OCI-LY3 (cell line): ENCODE results near the gene ASB7.
A peak's percentile ranks its signal among the peaks of the same experiment; 100 is the strongest.

Experiments
- H2AFZ ChIP-seq: fragments of 200-600, 300-600 bp; shearing (Covaris generic); 2 replicates; pipeline ENCODE4 v1.6.0; 2014; ENCODE audit warnings: antibody characterized with exemption, low read depth, low read length
- H3K27ac ChIP-seq: fragments of 200-600, 300-600 bp; sonication (generic); 2 replicates; pipeline ENCODE4 v1.5.1; 2014; ENCODE audit warnings: mild to moderate bottlenecking, low read length, moderate library complexity, mixed read lengths
- H3K27me3 ChIP-seq: fragments of 200-600, 300-600 bp; sonication (generic); 2 replicates; pipeline ENCODE4 v1.6.1; 2014; ENCODE audit warnings: low read depth, low read length, mixed read lengths
- H3K36me3 ChIP-seq: fragments of 200-600, 300-600 bp; sonication (generic); replicated peaks from 2 replicates; pipeline ENCODE3; 2014; ENCODE audit warnings: low read depth, low read length, mixed read lengths
- H3K4me1 ChIP-seq: fragments of 300-600, 200-600 bp; sonication (generic); 2 replicates; pipeline ENCODE4 v1.6.1; 2014; ENCODE audit warnings: low read length, mixed read lengths
- H3K4me2 ChIP-seq: fragments of 200-600, 300-600 bp; sonication (generic); 2 replicates; pipeline ENCODE4 v1.6.1; 2014; ENCODE audit warnings: low read length, mixed read lengths
- H3K4me3 ChIP-seq: fragments of 300-600, 200-600 bp; sonication (generic); 2 replicates; pipeline ENCODE4 v1.5.1; 2014; ENCODE audit warnings: antibody characterized with exemption, mild to moderate bottlenecking, low read length, moderate library complexity
- H3K79me2 ChIP-seq: fragments of 300-600, 200-600 bp; shearing (Covaris generic); 2 replicates; pipeline ENCODE4 v1.6.1; 2014; ENCODE audit warnings: mild to moderate bottlenecking, low read length, mixed read lengths
- H3K9ac ChIP-seq: fragments of 300-600, 200-600 bp; shearing (Covaris generic); 2 replicates; pipeline ENCODE4 v1.6.0; 2014; ENCODE audit warnings: mild to moderate bottlenecking, low read length, moderate library complexity
- H3K9me3 ChIP-seq: fragments of 200-600, 300-600 bp; shearing (Covaris generic); 2 replicates; pipeline ENCODE4 v1.6.1; 2014; ENCODE audit warnings: low read length, mixed read lengths; ENCODE audit not compliant: insufficient read depth
- H4K20me1 ChIP-seq: fragments of 200-600, 300-600 bp; sonication (generic); 2 replicates; pipeline ENCODE4 v1.6.1; 2016; ENCODE audit warnings: low read length, mixed read lengths; ENCODE audit not compliant: insufficient read depth
- EZH2phosphoT487 ChIP-seq: fragments of 200-600 bp; shearing (Covaris generic); IDR thresholded peaks from 2 replicates; pipeline ENCODE4 v1.6.1; 2018; ENCODE audit warnings: antibody characterized with exemption, mixed run types, low read depth
- TF ChIP-seq, protein P1 (sequence below): fragments of 200-600, 300-600 bp; sonication (generic); IDR thresholded peaks from 2 replicates; pipeline ENCODE4 v1.5.1; 2014; ENCODE audit warnings: antibody characterized with exemption, low read length, low read depth

ASB7 gene

DNA sequence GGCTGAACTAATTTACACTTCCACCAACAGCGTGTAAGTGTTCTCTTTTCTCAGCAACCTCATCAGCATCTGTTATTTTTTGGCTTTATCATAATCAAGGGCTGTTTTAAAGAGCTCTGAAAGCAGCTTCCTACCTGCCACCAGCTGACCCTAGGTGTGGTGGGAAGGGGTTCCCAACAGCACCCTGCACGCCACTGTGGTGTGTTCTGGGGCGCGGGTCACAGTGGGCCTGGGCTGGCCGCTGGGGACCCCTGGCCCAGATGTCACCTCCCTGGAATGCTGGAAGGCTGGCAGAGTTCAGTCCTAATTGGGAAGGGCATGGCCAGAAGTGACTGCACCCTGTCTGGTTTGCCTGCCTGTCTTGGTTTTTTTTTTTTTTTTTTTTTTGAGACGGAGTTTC lies 82.2 kb downstream of the ASB7 start:
- Histone ChIP-seq H3K4me2 (peak overlapping the region; percentile 71), H4K20me1 (no peaks in the 10 kb centered on the region), H3K36me3 (no peaks in the 10 kb centered on the region), H3K9me3 (0 out of 2 replicates have a peak, but pooled peaks cover 5% of the 10 kb centered on the region), H3K4me3 (peak overlapping the region; percentile 60), H3K27ac (peak overlapping the region; percentile 59; the same call in 1 of the 2 replicates), H3K27me3 (no peaks in the 10 kb centered on the region), H3K9ac (peak overlapping the region; percentile 31; the same call in 1 of the 2 replicates), H2AFZ (no peak overlapping the region), H3K79me2 (no peaks in the 10 kb centered on the region), H3K4me1 (peaks cover 18% of the 10 kb centered on the region)
- TF ChIP-seq, protein P1, sequence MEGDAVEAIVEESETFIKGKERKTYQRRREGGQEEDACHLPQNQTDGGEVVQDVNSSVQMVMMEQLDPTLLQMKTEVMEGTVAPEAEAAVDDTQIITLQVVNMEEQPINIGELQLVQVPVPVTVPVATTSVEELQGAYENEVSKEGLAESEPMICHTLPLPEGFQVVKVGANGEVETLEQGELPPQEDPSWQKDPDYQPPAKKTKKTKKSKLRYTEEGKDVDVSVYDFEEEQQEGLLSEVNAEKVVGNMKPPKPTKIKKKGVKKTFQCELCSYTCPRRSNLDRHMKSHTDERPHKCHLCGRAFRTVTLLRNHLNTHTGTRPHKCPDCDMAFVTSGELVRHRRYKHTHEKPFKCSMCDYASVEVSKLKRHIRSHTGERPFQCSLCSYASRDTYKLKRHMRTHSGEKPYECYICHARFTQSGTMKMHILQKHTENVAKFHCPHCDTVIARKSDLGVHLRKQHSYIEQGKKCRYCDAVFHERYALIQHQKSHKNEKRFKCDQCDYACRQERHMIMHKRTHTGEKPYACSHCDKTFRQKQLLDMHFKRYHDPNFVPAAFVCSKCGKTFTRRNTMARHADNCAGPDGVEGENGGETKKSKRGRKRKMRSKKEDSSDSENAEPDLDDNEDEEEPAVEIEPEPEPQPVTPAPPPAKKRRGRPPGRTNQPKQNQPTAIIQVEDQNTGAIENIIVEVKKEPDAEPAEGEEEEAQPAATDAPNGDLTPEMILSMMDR, result no peak
- no peak for TF ChIP-seq EZH2phosphoT487

DNA sequence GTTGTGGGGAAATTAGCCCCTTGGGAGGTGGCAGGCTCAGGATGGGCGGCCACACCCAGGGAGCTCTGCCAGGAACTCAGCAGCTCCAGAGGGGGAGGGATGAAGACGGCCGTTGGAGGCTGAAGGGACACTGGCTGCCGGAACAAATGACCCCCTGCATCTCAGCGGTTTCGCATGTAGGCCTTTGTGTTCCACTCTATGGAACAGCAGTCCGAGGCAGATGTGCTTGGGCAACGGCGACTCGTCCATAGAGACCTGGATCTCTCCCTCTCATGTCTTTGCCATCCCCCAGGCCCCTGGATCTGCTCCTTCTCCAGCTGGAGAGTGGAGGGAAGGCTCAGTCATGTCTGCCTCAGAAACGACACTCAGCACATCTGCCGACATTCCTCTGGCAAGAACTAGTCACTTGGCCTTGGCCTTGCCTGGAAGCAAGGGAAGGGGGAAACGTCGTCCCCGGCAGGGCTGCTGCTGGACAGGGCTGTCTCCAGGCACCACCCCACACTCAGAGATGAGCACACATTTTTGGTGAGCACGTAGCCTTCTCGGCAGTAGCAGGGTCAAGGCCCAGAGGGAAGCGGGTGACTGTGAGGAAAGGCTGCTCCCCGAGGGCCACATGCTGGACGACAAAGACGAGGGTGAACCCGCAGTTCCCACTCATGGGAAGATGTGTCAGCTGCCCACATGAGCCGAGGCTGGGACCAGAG lies 83.8 kb downstream of the ASB7 start:
- no peaks in the 10 kb centered on the region for H4K20me1 ChIP-seq
- H3K79me2 ChIP-seq, result no peaks in the 10 kb centered on the region
- H3K27ac ChIP-seq, result no peak overlapping the region
- TF ChIP-seq, protein P1, result no peak
- TF ChIP-seq EZH2phosphoT487, result no peak
- H3K4me2 ChIP-seq, result no peak overlapping the region
- H3K4me1 ChIP-seq, result peaks cover 18% of the 10 kb centered on the region
- H3K4me3 ChIP-seq, result no peak overlapping the region
- H3K9ac ChIP-seq, result no peak overlapping the region
- 0 out of 2 replicates have a peak, but pooled peaks cover 5% of the 10 kb centered on the region for H3K9me3 ChIP-seq
- no peaks in the 10 kb centered on the region for H3K36me3 ChIP-seq
- H3K27me3 ChIP-seq, result no peaks in the 10 kb centered on the region
- no peak overlapping the region for H2AFZ ChIP-seq

DNA sequence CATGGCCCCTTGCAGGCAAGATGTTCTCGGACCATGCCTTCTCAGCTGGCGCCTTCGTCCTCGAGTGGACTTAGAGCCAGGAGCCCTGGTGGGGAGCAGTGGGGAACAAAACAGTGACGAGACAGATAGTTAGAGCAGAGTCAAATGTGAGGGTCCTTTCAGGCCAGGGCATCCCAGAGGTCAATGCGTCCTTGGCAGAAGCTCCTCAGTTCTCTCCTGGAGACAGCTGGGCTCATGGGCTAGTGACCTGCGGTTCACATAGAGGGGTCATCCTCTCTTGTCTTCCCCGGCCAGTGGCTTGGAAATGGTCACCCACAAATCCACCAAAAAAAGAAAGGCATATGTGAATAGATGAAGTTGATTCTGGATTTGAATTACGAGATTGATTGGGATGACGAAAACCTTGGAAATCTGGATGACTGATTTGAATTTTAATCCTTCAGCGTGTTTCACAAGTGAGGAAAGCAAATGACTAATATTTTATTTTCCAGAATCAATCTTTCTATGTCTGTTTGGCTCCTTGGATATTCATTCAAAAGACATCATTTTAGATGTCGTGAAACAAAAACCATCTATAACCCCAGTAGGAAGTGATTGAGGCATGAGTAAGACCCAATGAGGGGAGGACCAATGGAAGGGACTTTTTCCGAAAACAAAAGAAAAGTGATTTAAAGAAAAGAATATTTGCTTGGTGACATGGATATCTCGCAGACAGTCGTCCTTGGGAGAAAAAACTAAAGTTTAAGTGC lies 84.5 kb downstream of the ASB7 start:
- Histone ChIP-seq H3K79me2 (no peaks in the 10 kb centered on the region), H4K20me1 (no peaks in the 10 kb centered on the region)

More for the DNA sequence above, 84.5 kb downstream of the ASB7 start:
- Histone ChIP-seq H3K4me2 (no peak overlapping the region), H3K4me3 (no peak overlapping the region), H3K4me1 (peaks cover 18% of the 10 kb centered on the region), H3K27me3 (no peaks in the 10 kb centered on the region), H3K9me3 (0 out of 2 replicates have a peak, but pooled peaks cover 4% of the 10 kb centered on the region), H3K9ac (no peak overlapping the region), H2AFZ (no peak overlapping the region), H3K27ac (no peak overlapping the region), H3K36me3 (no peaks in the 10 kb centered on the region)
- TF ChIP-seq, protein P1, result no peak
- TF ChIP-seq EZH2phosphoT487, result no peak
